Measurements from ENCODE around the gene SCYL2. TPM values are rescaled to one million over a fixed set of nuclear protein-coding genes. Genes with fewer than 3 reads are reported as not detected.
A peak's percentile ranks its signal among the peaks of the same experiment; 100 is the strongest.

Gene SCYL2
- total RNA-seq, 6 experiments from 2014 or later = 40.0 to 46.7 (median 40.8) TPM

GRCh38 chr12:100345020-100345767, 78.2 kb downstream of the SCYL2 start:
- Mint-ChIP-seq H3K36me3 (ENCODE audit: low read depth) (no peaks in the 10 kb centered on the region), H3K4me3 (no peak overlapping the region), H3K27ac (no peak overlapping the region), H3K27me3 (ENCODE audit: insufficient read depth) (no peaks in the 10 kb centered on the region), H3K9me3 (no peaks in the 10 kb centered on the region), H3K4me1 (ENCODE audit: low read depth) (no peaks in the 10 kb centered on the region)
- DNase-seq = no peak
- TF ChIP-seq, protein P1, sequence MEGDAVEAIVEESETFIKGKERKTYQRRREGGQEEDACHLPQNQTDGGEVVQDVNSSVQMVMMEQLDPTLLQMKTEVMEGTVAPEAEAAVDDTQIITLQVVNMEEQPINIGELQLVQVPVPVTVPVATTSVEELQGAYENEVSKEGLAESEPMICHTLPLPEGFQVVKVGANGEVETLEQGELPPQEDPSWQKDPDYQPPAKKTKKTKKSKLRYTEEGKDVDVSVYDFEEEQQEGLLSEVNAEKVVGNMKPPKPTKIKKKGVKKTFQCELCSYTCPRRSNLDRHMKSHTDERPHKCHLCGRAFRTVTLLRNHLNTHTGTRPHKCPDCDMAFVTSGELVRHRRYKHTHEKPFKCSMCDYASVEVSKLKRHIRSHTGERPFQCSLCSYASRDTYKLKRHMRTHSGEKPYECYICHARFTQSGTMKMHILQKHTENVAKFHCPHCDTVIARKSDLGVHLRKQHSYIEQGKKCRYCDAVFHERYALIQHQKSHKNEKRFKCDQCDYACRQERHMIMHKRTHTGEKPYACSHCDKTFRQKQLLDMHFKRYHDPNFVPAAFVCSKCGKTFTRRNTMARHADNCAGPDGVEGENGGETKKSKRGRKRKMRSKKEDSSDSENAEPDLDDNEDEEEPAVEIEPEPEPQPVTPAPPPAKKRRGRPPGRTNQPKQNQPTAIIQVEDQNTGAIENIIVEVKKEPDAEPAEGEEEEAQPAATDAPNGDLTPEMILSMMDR (IDR thresholded peaks at IDR 0.05) = no peak

- Mint-ChIP-seq H3K27me3 (ENCODE audit: insufficient read depth) (no peaks in the 10 kb centered on the region; the same call in 1 of the 2 replicates), H3K9me3 (no peaks in the 10 kb centered on the region), H3K36me3 (ENCODE audit: low read depth) (no peaks in the 10 kb centered on the region), H3K4me3 (no peak overlapping the region), H3K27ac (no peak overlapping the region), H3K4me1 (ENCODE audit: low read depth) (no peaks in the 10 kb centered on the region)
- TF ChIP-seq, protein P1 (IDR thresholded peaks at IDR 0.05) = no peak
- DNase-seq = no peak
Measured at GRCh38 chr12:100346660-100347059, 79.7 kb downstream of the SCYL2 start.

DNA sequence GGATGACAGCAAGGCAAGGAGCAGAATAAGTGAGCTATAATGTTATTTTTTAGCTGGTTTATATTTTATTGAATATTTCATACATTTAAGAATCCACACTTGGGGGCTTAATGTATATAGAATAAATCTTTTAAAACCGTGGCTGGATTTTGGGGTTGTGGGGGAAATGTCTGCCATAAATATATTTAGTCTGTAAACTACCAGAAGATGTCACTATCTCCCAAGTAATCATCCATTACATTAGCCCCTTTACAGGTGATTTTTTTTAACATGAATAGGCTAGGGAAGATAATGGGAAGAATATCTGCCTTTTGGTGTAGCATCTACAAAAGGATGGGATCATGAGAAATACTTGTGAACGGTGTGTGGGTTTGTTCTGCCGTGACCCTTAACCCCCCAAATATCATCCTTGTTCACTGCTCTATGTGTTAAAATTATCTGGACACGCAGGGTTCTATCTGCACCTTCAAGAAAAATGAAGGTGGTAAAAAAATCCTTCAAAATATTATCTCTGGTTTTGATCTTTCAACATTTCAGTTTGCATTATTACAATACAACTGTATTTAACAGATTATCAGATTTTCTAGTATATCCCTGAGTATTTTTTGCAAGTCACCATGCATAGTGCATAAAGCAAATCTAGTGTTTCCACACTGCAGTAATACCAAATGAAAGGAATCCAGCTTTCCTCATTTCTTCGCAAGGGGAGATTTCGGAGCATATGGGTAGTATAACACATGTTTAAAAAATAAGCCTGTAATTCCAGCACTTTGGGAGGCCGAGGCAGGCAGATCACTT, 81.9 kb downstream of the SCYL2 start:
- peak; percentile 18 for DNase-seq
- peaks cover 3% of the 10 kb centered on the region; the same call in 1 of the 2 replicates for H3K27me3 Mint-ChIP-seq (ENCODE audit: insufficient read depth)
- H3K36me3 Mint-ChIP-seq (ENCODE audit: low read depth) = no peaks in the 10 kb centered on the region
- no peaks in the 10 kb centered on the region for H3K4me1 Mint-ChIP-seq (ENCODE audit: low read depth)
- no peak overlapping the region for H3K4me3 Mint-ChIP-seq
- H3K9me3 Mint-ChIP-seq = no peaks in the 10 kb centered on the region
- no peak overlapping the region for H3K27ac Mint-ChIP-seq
- TF ChIP-seq, protein P1 (IDR thresholded peaks at IDR 0.05) = peak; percentile 71

DNA sequence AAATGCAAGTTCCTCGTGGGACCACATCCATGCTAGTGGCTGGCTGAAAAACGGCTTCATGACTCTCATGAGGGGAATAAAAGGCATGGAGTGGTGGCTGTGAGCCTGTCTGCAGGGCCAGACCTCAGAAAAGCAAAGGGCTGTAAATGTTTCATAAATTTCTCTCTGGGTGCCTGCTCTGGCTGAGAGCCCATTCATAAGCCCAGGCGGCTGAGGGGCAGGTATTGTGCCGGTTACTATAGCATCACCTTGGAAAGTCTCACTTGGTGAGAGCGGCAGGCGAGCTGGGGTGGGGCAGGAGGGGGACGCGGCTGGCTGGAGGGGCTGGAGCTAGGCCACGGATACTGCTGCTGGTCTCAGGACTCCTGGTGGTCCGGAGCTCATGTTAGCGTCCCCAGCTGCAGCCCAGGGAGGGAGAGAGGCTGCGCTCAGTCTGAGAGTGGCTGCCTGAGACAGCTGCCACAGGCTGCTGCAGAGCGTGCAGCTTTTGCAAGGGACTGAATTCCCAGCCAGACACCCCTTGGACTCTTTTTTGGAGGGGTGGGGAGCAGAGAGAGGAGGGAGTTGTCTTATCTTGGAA, 89.8 kb downstream of the SCYL2 start, which contains the start of gene SLC17A8:
TSS of gene SLC17A8 (plus strand) at position 431 of the 580 bp plus-strand sequence. CDS start 318 bp downstream, outside the sequence.
- DNase-seq = no peak
- peaks cover 7% of the 10 kb centered on the region for H3K4me1 Mint-ChIP-seq (ENCODE audit: low read depth)
- TF ChIP-seq, protein P1 (IDR thresholded peaks at IDR 0.05) = no peak
- H3K27ac Mint-ChIP-seq = no peak within 1 kb of the TSS
- no peak within 1 kb of the TSS for H3K4me3 Mint-ChIP-seq
- peaks cover 30% of the 10 kb centered on the region for H3K27me3 Mint-ChIP-seq (ENCODE audit: insufficient read depth)
- H3K9me3 Mint-ChIP-seq = no peaks in the 10 kb centered on the region
- H3K36me3 Mint-ChIP-seq (ENCODE audit: low read depth) = no peaks in the 10 kb centered on the region

DNA sequence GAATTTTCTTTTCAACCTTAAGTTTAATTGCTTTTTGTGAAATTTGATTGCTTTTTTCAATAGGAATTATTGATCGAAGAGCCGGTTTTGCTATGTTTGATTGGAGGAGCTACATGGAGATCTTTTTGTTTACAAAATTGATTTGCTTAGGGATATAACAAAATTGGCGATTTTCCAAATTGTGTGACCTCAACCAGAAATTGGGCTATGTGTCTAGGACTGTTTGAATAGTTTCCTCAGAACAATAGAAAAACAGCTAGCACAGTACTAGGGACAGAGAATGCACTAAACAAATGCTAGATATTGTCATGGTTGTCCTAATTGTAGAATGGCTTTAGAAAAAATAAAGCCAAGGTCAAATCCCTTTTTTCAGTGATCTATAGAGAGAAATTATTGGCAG, 92.3 kb downstream of the SCYL2 start:
- TF ChIP-seq, protein P1 (IDR thresholded peaks at IDR 0.05) = no peak
- no peak for DNase-seq
- no peak overlapping the region for H3K27ac Mint-ChIP-seq
- no peaks in the 10 kb centered on the region for H3K9me3 Mint-ChIP-seq
- no peaks in the 10 kb centered on the region for H3K36me3 Mint-ChIP-seq (ENCODE audit: low read depth)
- H3K4me1 Mint-ChIP-seq (ENCODE audit: low read depth) = peaks cover 7% of the 10 kb centered on the region
- H3K27me3 Mint-ChIP-seq (ENCODE audit: insufficient read depth) = peaks cover 29% of the 10 kb centered on the region
- no peak overlapping the region for H3K4me3 Mint-ChIP-seq
